Epithelial cell of esophagus (primary cell): ENCODE data around the gene NTM.

ENCODE experiments used
- DNase-seq: peaks from one replicate; pipeline ENCODE4 v3.0.0; 2010; ENCODE audit warnings: low read depth
- H3K4me3 ChIP-seq: 2 replicates; pipeline ENCODE4 v1.5.1; 2011; ENCODE audit warnings: mild to moderate bottlenecking, low read length, control low read depth
- TF ChIP-seq, protein P1 (sequence below): IDR thresholded peaks from 2 replicates; pipeline ENCODE4 v1.5.1; 2011; ENCODE audit warnings: low read depth, mild to moderate bottlenecking, low read length, control low read depth, inconsistent platforms; ENCODE audit not compliant: insufficient read depth; ENCODE audit errors: missing control alignments

NTM gene

DNA sequence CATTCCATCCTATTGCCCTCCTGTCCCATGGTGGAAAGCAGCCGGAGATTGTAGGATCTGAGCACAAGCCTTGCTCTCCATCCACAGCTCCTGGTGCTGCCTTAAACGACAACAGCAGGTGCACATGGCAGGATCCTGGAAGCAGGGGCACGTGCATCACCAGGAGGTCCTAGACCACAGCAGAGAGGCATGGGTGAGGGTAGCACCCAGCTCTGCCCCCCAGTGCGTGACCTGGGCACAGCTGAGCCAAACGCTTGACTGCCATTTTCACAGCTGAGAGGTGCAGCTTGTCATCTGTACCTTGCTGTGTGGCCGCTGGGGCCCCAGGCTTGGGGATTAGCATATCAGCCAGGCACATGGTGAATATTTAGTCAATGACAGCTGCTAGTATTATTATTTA lies 92.7 kb downstream of the NTM start:
- DNase-seq: no peak
- TF ChIP-seq, protein P1, sequence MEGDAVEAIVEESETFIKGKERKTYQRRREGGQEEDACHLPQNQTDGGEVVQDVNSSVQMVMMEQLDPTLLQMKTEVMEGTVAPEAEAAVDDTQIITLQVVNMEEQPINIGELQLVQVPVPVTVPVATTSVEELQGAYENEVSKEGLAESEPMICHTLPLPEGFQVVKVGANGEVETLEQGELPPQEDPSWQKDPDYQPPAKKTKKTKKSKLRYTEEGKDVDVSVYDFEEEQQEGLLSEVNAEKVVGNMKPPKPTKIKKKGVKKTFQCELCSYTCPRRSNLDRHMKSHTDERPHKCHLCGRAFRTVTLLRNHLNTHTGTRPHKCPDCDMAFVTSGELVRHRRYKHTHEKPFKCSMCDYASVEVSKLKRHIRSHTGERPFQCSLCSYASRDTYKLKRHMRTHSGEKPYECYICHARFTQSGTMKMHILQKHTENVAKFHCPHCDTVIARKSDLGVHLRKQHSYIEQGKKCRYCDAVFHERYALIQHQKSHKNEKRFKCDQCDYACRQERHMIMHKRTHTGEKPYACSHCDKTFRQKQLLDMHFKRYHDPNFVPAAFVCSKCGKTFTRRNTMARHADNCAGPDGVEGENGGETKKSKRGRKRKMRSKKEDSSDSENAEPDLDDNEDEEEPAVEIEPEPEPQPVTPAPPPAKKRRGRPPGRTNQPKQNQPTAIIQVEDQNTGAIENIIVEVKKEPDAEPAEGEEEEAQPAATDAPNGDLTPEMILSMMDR: no peak
- no peak overlapping the region for H3K4me3 ChIP-seq

DNA sequence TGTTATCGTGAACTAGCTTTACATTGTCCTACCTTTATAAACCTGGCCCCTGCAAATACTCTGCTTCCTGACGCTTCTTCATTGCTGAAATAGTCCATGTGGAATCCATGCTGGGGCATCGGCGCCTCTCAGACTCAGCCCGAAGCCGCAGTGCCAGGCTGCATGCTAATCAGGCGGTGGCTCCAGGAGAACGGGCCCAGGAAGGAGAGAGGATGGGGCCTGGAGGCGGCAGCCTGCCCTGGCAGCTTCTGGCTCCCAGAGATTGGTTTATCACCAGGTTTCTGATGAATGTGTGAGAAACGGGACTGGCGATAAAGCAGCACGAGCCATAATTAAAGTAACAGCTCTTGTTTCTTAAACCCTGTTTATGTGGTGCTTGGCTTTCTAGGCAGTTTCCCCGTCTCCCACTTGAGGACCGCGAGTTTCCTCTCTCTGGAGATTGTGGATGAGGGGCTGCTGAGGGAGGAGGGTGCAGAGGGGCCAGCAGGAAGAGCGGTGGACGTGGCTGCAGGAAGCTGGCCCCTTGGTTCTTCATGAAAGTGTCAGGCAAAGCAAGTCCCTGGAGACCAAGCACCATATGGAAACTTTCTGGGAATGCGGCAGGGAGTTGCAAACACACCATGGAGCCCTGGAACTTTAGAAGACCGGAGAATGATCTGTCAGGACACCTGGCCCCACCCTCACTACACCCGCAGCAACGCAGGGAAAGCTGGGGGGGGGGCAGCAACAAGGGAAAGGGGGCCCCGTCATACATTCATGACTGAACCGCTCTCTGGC lies 93.4 kb downstream of the NTM start:
- no peak overlapping the region for H3K4me3 ChIP-seq
- TF ChIP-seq, protein P1: no peak
- DNase-seq: no peak

DNA sequence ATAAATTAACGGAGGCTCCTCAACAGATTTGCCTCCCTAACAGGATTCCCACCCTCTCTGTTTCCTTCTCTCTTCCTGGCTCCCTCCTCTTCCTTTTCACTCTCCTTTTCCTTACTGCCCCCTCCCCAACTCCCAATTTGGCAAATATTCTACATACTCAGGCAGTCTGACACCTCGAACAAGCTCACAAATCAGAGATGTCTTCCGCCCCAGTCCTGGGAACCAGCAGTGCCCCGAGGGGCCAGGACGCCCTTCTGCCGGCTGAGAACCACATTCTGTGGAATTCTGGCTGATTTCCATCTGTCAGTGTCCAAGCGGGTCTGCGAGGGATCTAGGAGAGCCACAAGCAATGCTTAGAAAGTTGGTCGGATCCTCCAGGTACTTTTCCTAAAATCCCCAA lies 94.0 kb downstream of the NTM start:
- H3K4me3 ChIP-seq: no peak overlapping the region
- no peak for DNase-seq
- TF ChIP-seq, protein P1: no peak

DNA sequence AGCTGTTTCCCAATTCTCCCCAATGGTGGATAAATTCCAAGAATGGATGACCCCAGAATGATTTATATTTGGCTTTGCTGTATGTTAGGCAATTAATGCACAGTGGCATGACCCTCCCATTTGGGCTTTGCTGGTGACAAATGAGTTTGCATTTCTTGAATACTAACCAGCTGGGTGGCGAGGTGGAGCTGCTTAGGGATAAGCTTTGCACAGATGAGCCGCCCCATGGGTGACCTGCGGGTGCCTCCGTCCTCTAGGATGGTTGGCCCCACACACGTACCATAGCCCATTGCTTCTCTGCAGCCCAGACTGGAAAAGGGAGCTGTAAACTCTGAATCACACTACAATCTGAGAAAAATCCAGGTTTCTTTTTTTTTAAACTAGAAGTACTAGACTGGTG lies 94.6 kb downstream of the NTM start:
- H3K4me3 ChIP-seq: no peak overlapping the region
- TF ChIP-seq, protein P1: no peak
- no peak for DNase-seq

DNA sequence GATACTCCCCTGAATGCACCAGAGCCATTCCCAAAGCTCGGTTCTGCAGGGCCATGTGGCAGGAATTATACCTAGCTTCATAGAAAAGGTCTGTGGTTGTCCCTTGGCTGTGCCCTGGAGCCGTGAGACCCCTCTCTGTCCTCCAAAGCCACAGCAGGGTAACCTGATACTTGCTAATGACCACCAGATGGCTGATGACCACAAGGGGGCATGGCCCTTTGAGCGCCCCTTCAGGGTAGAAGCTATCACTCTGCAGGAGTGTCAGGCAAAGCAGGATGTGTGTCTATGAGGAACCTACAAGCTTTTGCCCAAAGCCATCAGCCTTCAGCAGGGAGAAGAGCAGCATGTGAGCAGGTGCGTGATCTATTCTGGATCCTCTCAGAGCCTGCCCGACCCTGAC lies 95.3 kb downstream of the NTM start:
- DNase-seq: no peak
- H3K4me3 ChIP-seq: no peak overlapping the region
- TF ChIP-seq, protein P1: no peak

DNA sequence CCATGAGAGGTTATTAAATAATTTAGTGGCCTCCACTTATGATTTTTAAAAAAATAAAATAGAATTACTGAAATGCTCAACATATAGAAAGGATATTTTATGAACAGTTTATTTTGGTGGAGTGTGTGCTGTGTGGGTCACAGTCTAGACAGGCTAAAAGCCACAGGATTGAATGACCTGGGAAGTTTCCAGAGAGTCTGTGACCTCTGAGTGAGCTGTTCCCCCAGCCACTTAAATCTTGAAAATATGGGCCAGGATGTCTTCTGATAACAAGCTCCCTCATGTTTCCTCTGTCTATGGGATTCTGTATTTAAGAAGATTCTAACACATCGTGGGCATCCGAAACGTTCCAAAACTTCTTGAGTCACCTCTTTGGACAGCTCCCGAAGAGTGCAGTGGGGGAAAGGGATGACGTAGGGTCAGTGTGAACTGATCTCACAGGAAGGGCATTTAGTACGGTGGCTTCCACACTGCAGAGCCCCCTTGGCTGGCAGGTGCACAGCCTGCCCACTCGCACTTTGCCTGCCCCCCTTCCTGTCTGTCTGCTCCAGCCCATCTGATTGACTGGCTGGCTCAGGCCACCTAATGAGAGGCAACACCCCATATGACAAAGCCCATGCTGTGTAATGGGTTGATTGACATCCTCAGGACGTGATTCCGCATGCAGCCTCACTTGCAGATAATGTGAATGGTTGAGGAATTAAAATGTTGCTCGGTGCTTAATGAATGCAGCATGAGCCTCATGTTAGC lies 97.4 kb downstream of the NTM start:
- no peak for DNase-seq
- no peak overlapping the region for H3K4me3 ChIP-seq
- TF ChIP-seq, protein P1: no peak
